Stimulated activated CD4-positive, alpha-beta T cell treated with anti-CD3 and anti-CD28 coated beads, Interleukin-2, amount 100 ng/mL, for 24 hours (primary cell): ENCODE results near the gene ZHX3.
A peak's percentile ranks its signal among the peaks of the same experiment; 100 is the strongest.
"Not testable (repeated sequence)": the region's sequence is repeated elsewhere in the genome, so short reads cannot be mapped to it uniquely, and the experiment has no call there.

ENCODE experiments used
- DNase-seq, 2 donors: peaks; one replicate each; pipeline ENCODE4 v3.0.0-alpha.2; 2020

Gene ZHX3

GRCh38 chr20:41145317-41145716 lies 172.2 kb downstream of the ZHX3 start:
- DNase-seq = no peak

DNA sequence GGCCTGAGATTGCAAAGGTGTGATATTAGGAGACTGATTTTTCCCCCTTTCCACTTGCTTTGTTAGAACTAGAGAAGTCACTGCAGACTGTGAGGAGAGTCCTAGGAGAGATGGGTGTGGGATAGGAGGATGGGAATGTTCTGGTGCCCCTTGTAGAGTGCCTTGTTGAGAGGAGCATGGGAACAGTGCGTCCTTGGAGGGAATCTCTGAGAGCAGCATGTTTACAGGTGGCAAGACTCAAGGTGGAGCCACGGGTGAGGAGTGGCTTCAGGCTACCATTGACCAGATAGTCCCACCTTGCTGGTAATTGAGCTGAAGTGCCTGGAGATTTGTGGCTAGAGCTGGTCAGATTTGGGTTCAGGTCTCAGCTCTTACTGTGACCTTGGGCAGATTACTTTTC lies 174.2 kb downstream of the ZHX3 start:
- no peak for DNase-seq

- DNase-seq = no peak
Measured at GRCh38 chr20:41142919-41143318, 174.6 kb downstream of the ZHX3 start.

- no peak for DNase-seq
Measured at GRCh38 chr20:41142245-41142644, 175.3 kb downstream of the ZHX3 start.

DNA sequence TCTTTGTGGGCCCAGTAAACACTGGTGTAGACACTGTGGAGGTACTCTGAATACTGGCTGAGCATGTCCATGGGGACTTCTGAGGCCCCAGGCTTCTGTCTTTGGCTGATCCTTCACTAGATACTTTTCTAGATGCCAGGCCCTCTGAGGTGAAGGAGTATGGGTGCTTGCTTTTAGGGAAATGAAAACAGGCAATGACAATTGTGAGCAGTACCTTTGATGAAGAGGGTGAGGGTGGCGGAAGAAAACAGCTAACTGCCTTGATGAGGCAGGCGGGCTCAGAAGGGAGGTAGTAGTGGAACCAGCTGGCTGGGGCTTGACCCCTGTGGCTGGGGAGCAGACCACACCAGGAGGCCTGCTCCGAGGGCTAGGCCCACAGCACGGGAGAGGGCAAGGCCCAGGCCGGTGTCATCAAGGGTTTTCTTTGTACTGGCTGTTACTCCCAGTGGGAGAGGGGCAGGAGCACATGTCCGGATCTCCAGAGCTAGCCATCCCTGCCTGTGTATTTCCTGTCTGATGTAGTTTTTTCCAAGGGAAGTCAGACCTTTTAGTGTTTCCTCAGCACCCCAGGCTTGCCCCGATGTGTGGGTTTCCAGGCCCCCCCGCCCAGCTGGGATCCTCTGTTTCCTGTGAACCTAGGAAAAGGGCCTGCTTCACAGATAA lies 176.2 kb downstream of the ZHX3 start:
- DNase-seq = no peak

- peak in 1 of 2 donors; percentile 46 for DNase-seq
Measured at GRCh38 chr20:41140226-41141133, 177.1 kb downstream of the ZHX3 start.

DNA sequence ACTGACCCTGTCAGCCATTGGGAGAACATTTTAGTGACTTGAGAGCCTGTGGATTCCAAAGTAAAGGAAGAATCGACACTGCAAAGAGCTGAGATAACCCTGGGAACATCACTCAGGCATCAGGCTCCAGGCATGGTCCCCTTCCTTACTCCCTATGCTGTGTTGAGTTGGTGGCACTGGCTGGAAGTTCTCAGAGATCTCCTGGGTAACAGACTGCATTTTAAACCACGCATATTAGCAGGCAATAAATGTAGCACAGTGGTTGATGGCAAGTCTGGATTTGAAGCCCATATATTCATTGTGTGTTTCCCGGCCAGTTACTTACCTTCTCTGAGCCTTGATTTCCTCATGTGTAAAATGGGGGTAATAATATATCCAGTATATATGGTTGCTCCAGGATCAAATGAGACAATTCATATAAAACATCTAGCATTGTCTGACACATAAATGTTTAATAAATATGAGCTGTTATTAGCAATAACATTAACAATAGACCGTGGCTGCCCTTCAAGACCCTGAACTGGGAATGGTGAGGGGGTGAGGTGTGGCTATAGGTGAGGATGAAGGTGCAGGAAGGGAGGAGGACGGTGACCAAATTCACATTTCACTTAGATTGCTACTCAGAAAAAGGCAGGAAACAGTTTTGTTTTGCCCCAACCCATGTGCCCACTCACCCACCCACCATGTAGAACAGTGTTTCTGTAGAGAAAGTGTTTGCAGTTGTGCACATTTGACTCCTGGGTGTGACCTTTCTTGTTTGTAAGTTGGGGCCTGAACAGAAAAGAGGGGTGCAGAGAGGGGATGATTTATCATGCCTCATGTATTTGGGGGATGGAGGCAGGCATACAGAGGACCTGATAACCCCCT lies 178.1 kb downstream of the ZHX3 start:
- peak in 1 of 2 donors; percentile 41 for DNase-seq

GRCh38 chr20:41138475-41139226 lies 178.9 kb downstream of the ZHX3 start:
- peak; percentile 36 to 37 for DNase-seq

DNA sequence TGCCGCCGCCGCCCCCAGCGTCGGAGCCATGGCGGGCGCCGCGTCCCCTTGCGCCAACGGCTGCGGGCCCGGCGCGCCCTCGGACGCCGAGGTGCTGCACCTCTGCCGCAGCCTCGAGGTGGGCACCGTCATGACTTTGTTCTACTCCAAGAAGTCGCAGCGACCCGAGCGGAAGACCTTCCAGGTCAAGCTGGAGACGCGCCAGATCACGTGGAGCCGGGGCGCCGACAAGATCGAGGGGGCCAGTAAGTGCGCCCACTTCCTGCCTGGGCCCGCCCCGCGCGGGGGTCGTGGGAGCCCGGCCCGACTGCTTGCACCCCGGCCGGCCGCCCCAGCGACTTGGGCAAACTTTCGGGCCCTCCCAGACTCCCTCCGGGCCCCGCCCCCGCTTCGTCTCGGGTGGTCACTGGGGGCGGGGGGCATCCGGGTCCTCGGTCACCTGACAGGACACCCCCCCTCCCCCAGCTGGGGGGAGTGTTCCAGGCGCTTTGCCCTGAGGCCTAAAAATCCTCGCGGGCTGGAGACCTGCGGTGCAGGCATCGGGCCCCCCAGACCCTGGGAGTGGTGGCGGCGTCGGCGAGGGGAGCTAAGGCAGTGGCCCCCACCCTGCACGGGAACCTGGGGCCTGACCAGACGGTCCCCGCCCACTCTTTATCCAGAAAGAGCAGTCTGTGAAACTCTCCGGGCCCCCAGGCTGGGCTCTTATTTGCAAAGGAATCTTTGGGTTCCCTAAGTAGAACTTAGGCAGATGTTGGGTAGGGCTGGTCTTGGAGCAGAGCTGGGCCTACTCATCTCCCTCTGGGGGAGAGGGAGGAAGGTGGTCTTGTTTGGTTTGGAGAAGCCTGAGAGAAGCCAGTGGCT lies 179.7 kb downstream of the ZHX3 start:
- DNase-seq = peak; percentile 61 to 69

- DNase-seq = peak; percentile 89 to 91
Measured at GRCh38 chr20:41136680-41137613, 180.6 kb downstream of the ZHX3 start, which contains the start of gene PLCG1. TSS of gene PLCG1 (plus strand) at chr20:41137543. CDS start at chr20:41137642, 99 bp downstream.

GRCh38 chr20:41135888-41136679 lies 181.4 kb downstream of the ZHX3 start:
- no peak for DNase-seq

DNA sequence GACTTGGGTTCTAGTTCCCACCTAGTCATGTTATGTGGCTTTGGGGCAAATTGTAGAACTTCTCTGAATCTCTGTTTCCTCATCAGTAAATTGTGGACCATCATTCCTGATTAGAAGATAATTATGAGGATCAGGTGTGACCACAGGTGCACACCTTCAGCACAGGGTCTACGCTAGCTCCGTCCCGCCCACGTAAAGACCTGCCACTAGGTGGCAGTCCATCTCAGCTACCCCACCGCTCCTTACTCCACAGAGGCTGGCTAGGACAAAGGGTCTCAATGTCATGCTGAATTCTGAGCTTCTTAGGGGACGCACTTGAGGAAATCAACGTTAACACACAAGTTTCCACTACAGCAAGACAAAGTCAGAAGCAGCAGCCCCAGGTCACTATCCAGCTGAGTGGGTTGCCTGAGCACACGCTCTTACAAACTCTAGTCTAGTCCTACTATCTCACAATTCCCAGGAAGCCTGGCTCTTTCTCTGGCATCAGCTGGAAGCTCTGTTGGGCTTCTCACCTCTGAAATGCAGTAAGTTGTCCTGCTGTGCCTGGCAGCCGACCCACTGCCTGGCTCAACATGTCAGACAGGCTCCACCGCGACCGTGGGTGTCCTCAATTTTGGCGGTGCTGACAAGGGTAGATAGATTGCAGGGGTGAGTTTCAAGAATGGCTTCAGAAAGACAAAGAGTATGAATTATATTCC lies 182.2 kb downstream of the ZHX3 start:
- peak; percentile 66 to 70 for DNase-seq

DNA sequence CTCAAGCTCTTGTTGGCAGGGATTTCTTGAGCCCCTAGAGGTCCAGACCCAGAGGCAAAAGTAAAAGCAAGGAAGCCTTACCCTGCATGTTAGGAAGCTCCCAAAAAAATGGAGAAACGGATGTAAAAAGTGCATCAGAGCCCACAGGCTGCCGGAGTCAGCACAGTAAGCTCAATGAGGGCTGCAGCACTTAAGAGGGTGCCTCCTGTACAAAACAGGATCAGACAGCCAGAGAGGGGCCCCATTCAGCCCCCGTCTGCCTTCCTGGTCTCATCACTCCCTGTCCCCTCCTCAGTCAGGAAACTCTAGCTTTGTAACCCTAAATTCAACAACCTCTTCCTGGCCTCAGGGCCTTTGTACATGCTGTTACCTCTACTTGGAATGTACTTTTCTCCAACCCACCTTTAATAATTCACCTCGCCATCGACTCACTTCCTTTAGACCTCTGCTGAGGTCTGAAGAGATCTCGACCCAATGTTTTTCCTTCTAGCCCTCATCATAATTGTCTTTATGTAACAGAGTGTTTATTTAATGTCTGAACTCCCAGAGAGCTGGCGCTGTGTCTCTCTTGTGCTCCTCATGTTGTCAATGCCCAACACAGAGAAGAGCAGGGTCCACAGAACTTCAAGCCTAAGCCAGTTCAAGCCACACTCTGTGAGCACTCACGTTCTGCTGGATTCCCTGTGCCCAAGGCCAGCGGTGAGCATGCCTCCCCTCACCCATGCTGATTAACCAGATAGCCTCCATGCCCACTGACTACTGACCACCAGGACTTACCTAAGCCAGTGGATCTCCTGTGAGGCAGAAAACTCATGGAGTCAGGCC lies 183.0 kb downstream of the ZHX3 start:
- DNase-seq = no peak

GRCh38 chr20:41133709-41134361 lies 183.7 kb downstream of the ZHX3 start:
- peak; percentile 55 to 67 for DNase-seq

DNA sequence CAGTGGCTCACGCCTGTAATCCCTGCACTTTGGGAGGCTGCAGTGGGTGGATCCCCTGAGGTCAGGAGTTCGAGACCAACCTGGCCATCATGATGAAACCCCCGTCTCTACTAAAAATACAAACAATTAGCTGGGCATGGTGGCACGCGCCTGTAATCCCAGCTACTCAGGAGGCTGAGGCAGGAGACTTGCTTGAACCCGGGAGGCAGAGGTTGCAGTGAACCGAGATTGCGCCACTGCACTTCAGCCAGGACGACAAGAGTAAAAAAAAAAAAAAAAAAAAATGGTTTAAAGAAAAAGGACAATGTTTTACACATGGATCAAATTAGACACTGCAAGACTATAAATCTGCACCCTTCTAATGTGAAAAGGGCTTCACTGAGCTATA lies 185.1 kb downstream of the ZHX3 start:
- DNase-seq = not testable (repeated sequence)

DNA sequence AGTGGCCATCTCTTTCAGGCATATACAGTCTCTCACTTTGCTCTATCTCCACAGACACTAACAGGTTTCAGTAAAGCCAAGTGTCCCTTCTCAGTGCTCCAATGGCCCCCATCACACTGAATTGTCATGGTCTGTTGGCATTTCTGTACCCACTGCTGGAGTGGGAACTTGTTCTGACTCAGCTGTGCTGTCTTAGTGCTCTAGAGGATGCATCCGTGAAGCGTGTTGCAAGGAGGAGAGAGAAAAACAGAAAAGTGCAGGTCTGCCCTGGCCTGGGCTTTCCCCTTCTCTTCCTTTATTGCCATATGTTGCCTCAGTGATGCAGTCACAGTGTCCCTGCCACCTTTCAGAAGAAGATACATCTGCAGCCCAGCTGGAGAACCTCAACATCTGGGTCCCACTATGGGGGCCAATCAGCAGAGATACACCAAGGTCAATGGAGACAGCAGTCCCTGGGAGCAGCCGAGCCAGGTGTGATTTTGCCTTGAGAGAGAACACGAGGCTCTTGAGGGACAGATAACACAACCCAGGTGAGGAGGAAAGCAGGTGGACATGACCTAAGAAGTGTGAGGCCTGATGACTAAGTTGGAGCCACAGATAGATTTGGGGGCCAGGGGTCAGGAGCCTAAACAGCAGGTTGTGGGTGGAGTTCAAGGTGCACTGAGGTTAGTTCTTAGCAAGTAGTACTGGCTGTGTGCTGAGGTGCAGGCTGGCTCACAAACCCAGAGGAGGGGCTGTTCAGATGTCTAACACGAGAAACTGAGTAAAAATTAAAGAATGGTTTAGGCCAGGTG lies 185.7 kb downstream of the ZHX3 start:
- no peak for DNase-seq
